GM21576 (cell line): ENCODE results near the gene SLIT1.

Experiments used
- ATAC-seq: cut with Tn5 transposase; IDR thresholded peaks from one replicate; pipeline ENCODE4 v1.9.1; 2021; ENCODE audit warnings: mild to moderate bottlenecking, moderate library complexity; ENCODE audit not compliant: unreplicated experiment

The SLIT1 gene

DNA sequence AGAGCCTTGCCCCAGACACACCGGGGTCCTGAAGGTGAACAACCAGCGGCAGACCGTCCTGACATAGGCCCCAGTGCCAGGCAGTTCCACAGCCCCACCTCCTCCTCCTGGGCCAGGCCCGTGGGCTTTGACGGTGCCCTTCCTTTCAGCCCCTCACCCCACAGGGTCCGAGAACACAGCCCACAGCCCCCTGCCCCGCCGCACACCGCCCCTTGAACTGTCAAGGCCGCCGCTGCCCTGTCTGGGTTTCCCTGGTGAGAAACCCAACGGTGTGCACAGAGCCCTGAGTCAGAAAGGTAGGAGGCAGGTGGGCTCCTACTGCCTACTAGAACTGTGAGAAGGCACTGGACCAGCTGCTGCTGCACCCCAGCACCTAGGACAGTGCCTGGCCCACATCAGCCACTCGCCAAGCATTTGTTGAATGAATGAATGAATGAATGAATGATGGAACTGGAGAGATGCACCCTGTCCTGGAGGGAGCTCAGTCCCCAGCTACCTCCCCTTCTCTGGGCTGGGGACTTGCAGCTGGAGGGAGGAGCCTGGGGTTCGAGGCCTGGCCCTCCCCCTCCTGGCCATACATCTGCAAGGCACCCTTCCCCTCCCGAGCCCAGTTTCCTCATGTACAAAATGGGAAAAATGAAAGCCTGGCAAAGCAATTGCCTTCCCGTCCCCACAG is 117.9 kb downstream of the SLIT1 start:
- no peak for ATAC-seq

- no peak for ATAC-seq
These were observed 118.7 kb downstream of the SLIT1 start for GRCh38 chr10:97066877-97067555.

GRCh38 chr10:97065686-97066660 is 119.8 kb downstream of the SLIT1 start:
- ATAC-seq, result no peak

DNA sequence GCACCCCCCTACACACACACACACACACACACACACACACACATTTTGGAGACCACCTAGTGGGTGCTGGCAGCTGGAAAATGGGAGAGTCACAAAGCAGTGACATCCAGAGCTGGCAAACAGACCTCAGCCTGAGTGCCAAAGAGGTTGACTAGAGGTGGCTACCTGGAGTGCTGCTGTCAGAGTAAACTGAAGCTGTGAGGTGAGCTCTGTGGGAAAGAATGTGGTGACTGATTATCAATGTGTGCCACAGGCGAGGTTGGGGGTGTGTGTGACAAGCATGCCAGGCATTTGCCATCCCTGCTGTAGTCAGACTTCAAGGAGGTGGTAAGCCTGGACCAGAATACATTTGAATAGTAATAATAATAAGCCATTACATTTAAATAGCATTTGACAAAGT is 120.6 kb downstream of the SLIT1 start:
- no peak for ATAC-seq

GRCh38 chr10:97063983-97064837 is 121.5 kb downstream of the SLIT1 start:
- no peak for ATAC-seq

GRCh38 chr10:97063271-97063982 is 122.3 kb downstream of the SLIT1 start:
- ATAC-seq, result no peak

DNA sequence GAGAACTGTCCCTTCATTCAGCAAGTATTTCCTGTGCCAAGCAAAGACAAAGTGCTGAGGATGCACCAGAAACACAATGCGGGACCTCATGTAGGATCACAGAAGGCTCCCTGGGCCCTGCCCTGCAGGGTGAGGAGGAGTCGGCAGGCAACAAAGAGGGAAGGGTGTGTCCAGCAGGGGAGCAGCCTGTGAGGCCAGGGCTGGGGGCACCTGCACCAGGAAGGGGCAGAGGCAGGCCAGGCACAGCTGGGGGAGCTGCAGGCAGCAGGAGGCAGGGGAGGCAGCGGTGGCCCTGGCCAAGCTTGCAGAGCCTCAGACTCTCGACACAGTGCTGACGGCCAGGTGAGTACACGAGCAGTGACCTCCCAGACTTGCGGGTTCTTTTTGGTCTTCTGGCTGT is 123.3 kb downstream of the SLIT1 start:
- no peak for ATAC-seq

GRCh38 chr10:97062046-97062445 is 123.7 kb downstream of the SLIT1 start:
- no peak for ATAC-seq

DNA sequence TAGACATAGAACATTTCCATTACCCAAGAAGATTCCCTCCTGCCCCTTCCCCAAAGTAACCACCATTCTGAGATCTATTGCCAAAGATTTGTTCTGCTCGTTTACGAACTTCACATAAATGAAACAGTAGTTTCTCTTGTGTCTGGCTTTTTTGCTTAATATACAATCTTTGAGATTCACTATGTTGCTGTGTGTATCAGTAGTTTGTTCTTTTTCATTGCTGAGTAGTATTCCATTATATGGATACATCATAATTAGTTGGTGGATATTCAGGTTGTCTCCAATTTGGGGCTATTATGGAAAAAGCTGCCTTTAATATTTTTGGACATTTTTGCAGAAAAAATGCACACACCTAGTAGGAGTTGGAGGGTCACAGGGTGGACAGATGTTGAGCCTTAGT is 124.3 kb downstream of the SLIT1 start:
- no peak for ATAC-seq

DNA sequence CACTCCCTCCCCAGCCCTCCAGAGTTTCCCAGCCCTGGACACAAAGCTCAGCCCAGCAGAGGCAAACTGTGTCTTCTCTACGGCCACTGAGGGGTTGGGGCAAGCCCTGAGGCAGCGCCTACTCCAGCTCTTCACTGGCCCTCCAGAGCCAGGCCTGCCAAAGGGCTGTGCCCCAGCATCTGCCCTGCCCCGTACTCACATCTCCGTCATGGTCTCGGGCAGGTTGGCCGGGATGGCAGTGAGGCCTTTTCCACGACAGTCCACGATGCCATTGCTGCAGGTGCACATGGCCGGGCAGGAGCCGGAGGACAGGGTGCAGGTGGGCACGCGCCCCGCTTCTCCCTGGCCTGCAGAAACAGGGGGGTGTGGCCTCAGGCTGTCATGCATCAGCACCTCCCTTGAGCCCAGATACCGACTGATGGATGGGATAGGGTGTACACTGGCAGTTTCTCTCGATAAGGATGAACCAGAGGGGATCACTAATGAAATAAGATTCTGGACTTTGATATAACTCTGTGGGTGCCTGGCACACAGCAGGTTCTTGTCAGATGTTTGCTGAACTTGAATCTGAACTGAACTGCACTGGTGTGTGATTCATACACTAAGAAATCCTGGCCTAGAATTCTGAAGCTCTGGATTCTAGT is 125.2 kb downstream of the SLIT1 start:
- no peak for ATAC-seq

DNA sequence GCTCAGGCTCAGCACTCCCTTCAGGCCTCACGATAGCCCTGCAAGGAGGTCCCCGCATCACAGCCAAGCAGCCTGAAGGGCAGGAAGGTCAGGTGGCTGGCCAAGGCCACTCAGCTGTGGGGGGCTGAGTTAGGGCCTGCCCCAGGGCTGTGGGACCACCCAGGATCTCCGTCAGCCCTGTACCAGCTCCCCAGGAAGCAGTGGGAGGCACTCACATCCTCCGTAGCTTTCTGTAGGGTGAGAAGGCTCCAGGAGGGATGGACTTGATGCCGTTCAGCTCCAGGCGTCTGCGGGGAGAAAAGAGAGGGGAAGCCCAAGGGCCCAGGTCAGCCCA is 125.9 kb downstream of the SLIT1 start:
- ATAC-seq, result no peak

- no peak for ATAC-seq
These were observed 126.5 kb downstream of the SLIT1 start for GRCh38 chr10:97059006-97059871.

- no peak for ATAC-seq
These were observed 127.2 kb downstream of the SLIT1 start for GRCh38 chr10:97058521-97058920.

GRCh38 chr10:97057491-97058235 is 128.1 kb downstream of the SLIT1 start:
- ATAC-seq, result no peak

DNA sequence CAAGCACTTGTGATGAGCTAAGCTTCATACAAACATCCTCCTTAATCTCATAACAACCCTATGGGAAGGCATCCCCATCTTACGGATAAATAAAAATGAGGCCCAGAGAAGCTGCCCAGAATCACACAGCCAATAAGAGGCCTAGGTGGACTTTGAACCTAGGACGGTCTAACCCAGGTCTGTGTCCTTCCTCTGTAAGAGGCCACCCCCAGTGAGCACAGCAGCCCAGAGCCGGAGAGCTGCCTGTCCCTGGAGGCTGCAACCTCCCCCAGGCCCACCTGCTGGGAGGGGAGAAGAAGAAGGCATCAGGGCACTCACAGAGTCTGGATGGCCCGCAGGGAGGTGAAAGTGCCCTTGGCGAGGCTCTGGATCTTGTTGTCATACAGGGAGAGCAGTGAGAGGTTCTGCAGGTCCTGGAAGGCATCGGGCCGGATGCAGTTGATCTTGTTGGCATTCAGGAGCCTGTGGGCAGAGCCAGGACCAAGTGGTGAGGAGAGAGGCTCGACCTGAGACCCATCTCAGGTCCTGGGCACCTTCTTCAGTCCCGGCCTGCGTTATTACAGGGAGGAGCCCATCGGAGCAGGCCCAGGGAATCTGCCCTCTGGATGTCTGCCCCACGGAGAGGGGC is 129.6 kb downstream of the SLIT1 start:
- ATAC-seq, result no peak

DNA sequence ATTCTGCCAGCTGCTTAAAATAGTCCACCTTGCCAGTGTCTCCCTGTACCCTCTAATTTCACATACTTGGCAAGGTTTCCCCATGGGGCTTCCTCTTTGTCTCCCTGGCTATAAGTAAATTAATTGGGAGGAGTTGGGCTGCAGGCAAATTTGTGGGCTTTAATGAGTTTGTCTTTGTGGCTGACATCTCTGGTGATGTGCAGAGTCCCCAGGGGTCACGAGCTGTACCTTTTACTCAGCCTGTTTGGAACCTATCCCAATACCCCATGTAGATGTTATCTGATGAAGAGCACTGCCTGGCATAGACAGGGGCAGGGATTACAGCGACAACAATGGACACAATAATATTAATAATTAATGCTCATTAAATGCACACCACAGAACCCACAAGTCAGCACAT is 132.5 kb downstream of the SLIT1 start:
- no peak for ATAC-seq

GRCh38 chr10:97050956-97051496 is 134.7 kb downstream of the SLIT1 start:
- ATAC-seq, result no peak
